Epidermal melanocyte (primary cell): Measurements from ENCODE around the gene SAA1.
"Not testable (repeated sequence)": the region's sequence is repeated elsewhere in the genome, so short reads cannot be mapped to it uniquely, and the experiment has no call there.

Experiments
- DNase-seq: peaks from one replicate; pipeline ENCODE4 v3.0.0; 2011; ENCODE audit warnings: low spot score; ENCODE audit not compliant: insufficient read length

Gene SAA1

GRCh38 chr11:18265949-18266348, at the start of gene SAA1:
SAA1 (plus strand) TSS chr11:18266264; CDS start chr11:18266888, 624 bp downstream.
- no peak for DNase-seq

- DNase-seq: no peak
Observed at GRCh38 chr11:18221274-18221876, 44.7 kb upstream of the SAA1 start.

GRCh38 chr11:18222814-18223421, 43.1 kb upstream of the SAA1 start:
- no peak for DNase-seq

GRCh38 chr11:18223591-18224387, 42.3 kb upstream of the SAA1 start:
- no peak for DNase-seq

- DNase-seq: no peak
Observed at GRCh38 chr11:18225913-18226312, 40.2 kb upstream of the SAA1 start.

GRCh38 chr11:18229501-18229900, 36.6 kb upstream of the SAA1 start:
- no peak for DNase-seq

- DNase-seq: no peak
Observed at GRCh38 chr11:18230859-18231258, 35.2 kb upstream of the SAA1 start.

GRCh38 chr11:18233912-18234311, 32.2 kb upstream of the SAA1 start:
- no peak for DNase-seq

- no peak for DNase-seq
Observed at GRCh38 chr11:18235394-18236334, 30.4 kb upstream of the SAA1 start.

- DNase-seq: no peak
Observed at GRCh38 chr11:18236664-18237356, 29.3 kb upstream of the SAA1 start, which contains the start of gene SAA4. SAA4 (minus strand) TSS chr11:18236802; CDS start chr11:18235926, 876 bp downstream.

GRCh38 chr11:18239655-18240054, 26.4 kb upstream of the SAA1 start:
- no peak for DNase-seq

GRCh38 chr11:18243783-18244362, 22.2 kb upstream of the SAA1 start:
- peak; percentile 52 for DNase-seq

- DNase-seq: no peak
Observed at GRCh38 chr11:18245396-18245795, 20.7 kb upstream of the SAA1 start.

GRCh38 chr11:18246379-18247190, 19.5 kb upstream of the SAA1 start:
- not testable (repeated sequence) for DNase-seq

- not testable (repeated sequence) for DNase-seq
Observed at GRCh38 chr11:18247191-18247581, 18.9 kb upstream of the SAA1 start.

GRCh38 chr11:18248561-18248960, 17.5 kb upstream of the SAA1 start, which contains the start of gene SAA2:
SAA2 (minus strand) TSS chr11:18248668; CDS start chr11:18248011, 657 bp downstream.
- DNase-seq: no peak

- DNase-seq: no peak
Observed at GRCh38 chr11:18253233-18253632, 12.8 kb upstream of the SAA1 start.

- DNase-seq: no peak
Observed at GRCh38 chr11:18253778-18254338, 12.2 kb upstream of the SAA1 start.

- DNase-seq: no peak
Observed at GRCh38 chr11:18254781-18255361, 11.2 kb upstream of the SAA1 start.
